C4-2B (cell line): ENCODE results near the gene HSD17B11.
"Not testable (repeated sequence)": the region's sequence is repeated elsewhere in the genome, so short reads cannot be mapped to it uniquely, and the experiment has no call there.

Source experiments
- H3K27ac ChIP-seq: fragments of 450-650 bp; 2 replicates; pipeline ENCODE4 v1.5.1; 2017
- ZFX ChIP-seq: fragments of 450-650 bp; IDR thresholded peaks from 2 replicates; pipeline ENCODE4 v1.6.1; 2017
- TF ChIP-seq, protein P1 (sequence below): fragments of 450-650 bp; conservative IDR thresholded peaks from 2 replicates; pipeline ENCODE4 v1.5.1; 2017; ENCODE audit warnings: mild to moderate bottlenecking

The HSD17B11 gene

DNA sequence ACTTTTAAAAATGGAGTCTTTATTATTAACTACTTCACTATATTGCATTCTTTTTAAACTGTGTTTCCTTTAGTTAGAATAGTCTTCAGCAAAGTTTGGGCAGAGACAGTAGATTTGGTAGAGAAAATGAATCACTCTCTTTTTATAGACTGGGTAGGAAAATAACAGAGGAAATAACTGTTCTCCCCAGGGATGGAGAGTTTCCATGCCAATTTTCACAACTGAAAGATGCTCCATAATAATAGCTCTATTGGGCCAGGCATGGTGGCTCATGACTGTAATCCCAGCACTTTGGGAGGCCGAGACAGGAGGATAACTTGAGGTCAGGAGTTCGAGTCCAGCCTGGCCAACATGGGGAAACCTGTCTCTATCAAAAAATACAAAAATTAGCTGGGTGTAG, 81.4 kb downstream of the HSD17B11 start:
- no peak overlapping the region for H3K27ac ChIP-seq
- TF ChIP-seq, protein P1, sequence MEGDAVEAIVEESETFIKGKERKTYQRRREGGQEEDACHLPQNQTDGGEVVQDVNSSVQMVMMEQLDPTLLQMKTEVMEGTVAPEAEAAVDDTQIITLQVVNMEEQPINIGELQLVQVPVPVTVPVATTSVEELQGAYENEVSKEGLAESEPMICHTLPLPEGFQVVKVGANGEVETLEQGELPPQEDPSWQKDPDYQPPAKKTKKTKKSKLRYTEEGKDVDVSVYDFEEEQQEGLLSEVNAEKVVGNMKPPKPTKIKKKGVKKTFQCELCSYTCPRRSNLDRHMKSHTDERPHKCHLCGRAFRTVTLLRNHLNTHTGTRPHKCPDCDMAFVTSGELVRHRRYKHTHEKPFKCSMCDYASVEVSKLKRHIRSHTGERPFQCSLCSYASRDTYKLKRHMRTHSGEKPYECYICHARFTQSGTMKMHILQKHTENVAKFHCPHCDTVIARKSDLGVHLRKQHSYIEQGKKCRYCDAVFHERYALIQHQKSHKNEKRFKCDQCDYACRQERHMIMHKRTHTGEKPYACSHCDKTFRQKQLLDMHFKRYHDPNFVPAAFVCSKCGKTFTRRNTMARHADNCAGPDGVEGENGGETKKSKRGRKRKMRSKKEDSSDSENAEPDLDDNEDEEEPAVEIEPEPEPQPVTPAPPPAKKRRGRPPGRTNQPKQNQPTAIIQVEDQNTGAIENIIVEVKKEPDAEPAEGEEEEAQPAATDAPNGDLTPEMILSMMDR, result no peak
- TF ChIP-seq ZFX, result no peak

- TF ChIP-seq, protein P1, result no peak
- no peak for TF ChIP-seq ZFX
- H3K27ac ChIP-seq, result peak overlapping the region; percentile 49; the same call in 1 of the 2 replicates
These were observed 84.9 kb downstream of the HSD17B11 start for GRCh38 chr4:87306056-87306455.

- no peak for TF ChIP-seq ZFX
- no peak overlapping the region for H3K27ac ChIP-seq
These were observed 85.4 kb downstream of the HSD17B11 start for GRCh38 chr4:87305562-87305961.

- no peak overlapping the region for H3K27ac ChIP-seq
- no peak for TF ChIP-seq ZFX
- TF ChIP-seq, protein P1, result no peak
These were observed 86.1 kb downstream of the HSD17B11 start for GRCh38 chr4:87304745-87305432.

- no peak overlapping the region for H3K27ac ChIP-seq
- TF ChIP-seq, protein P1, result no peak
- no peak for TF ChIP-seq ZFX
These were observed 91.1 kb downstream of the HSD17B11 start for GRCh38 chr4:87299898-87300297.

- TF ChIP-seq ZFX, result no peak
- TF ChIP-seq, protein P1, result no peak
- H3K27ac ChIP-seq, result no peak overlapping the region
These were observed 92.6 kb downstream of the HSD17B11 start for GRCh38 chr4:87298362-87298761.

GRCh38 chr4:87294911-87295310, 96.1 kb downstream of the HSD17B11 start:
- H3K27ac ChIP-seq, result not testable (repeated sequence)

GRCh38 chr4:87293889-87294288, 97.1 kb downstream of the HSD17B11 start:
- H3K27ac ChIP-seq, result not testable (repeated sequence)

GRCh38 chr4:87286970-87287369, 104.0 kb downstream of the HSD17B11 start:
- no peak overlapping the region for H3K27ac ChIP-seq
- TF ChIP-seq, protein P1, result no peak
- TF ChIP-seq ZFX, result no peak
